T-helper 17 cell (primary cell): Measurements from ENCODE around the gene DUSP1. TPM values are rescaled to one million over a fixed set of nuclear protein-coding genes. Genes with fewer than 3 reads are reported as not detected.
"Not testable (repeated sequence)": the region's sequence is repeated elsewhere in the genome, so short reads cannot be mapped to it uniquely, and the experiment has no call there.

Experiments used
- ATAC-seq: fragments of 150-1000 bp; cut with Tn5 transposase; 2 replicates; pipeline ENCODE4 v1.10.0; 2021; ENCODE audit warnings: mild to moderate bottlenecking, moderate library complexity
- DNase-seq, 3 donors: peaks; one replicate each; pipeline versions ENCODE4 v3.0.0 to v3.0.0-alpha.2; 2020 to 2021
- H3K9me3 ChIP-seq: one replicate; pipeline ENCODE4 v1.7.0; 2013; ENCODE audit warnings: low read length, mild to moderate bottlenecking; ENCODE audit not compliant: control insufficient read depth, poor library complexity, severe bottlenecking
- H3K27ac Mint-ChIP-seq: one replicate; pipeline ENCODE4 v1.8.0; 2022; ENCODE audit warnings: mild to moderate bottlenecking, moderate library complexity, mixed read lengths
- H3K27me3 Mint-ChIP-seq: one replicate; pipeline ENCODE4 v1.8.0; 2022; ENCODE audit warnings: mixed read lengths
- H3K36me3 Mint-ChIP-seq: one replicate; pipeline ENCODE4 v1.8.0; 2022; ENCODE audit warnings: low read depth, mixed read lengths
- H3K4me1 Mint-ChIP-seq: one replicate; pipeline ENCODE4 v1.8.0; 2022; ENCODE audit warnings: mild to moderate bottlenecking, mixed read lengths
- H3K4me3 Mint-ChIP-seq: one replicate; pipeline ENCODE4 v1.8.0; 2022; ENCODE audit warnings: mild to moderate bottlenecking, moderate library complexity, mixed read lengths
- total RNA-seq, 4 donors: library from RNA in 2 of 4; stranded (reverse) in 2 of 4; gene quantifications; one replicate each; pipeline ENCODE4 v1.2.3 and lab custom pipeline; 2022 to 2026

DUSP1 gene
- total RNA-seq, 2 donors from 2014 or later = 1,522 to 2,429 TPM

DNA sequence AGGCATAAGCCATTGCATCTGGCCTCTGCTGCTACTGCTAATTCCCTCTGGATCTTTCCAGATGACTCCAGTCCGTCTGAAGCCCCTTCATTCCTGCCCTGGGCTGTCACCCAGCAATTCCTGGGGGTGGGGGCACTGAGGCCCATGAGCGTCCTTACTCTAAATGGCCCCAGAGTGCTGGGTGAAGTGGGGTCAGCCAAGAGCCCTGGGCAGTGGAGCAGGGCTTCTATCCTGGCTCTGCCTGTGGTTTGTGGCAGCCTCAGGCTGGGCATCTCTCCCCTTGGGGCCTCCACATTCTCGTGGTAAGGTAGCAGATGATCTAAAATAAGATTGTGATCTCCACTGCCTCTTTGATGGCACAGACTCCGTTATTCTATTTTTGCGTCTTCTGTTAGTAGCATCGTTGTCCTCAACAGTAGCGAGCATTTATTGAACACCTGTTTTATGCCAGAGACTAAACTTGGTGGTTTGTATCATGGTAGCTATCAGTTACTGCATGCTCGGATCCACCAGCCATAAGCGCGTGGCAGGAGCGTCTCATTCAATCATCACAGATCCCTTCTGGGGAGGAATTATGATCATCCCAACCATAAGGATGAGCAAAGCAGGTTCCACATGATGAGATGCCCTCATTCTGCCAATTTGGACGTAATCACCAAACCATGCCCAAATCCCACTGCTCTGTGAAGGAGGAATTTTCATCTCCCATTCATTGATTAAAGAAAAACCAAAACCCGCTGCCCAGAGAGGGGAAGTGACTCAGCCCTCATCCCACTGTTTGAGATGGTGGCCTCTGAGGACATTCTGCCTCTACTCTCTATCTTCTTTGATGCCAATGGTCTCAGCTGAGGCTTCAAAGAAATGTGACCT lies 21.9 kb upstream of the DUSP1 start:
- Mint-ChIP-seq H3K4me1 (peaks cover 4% of the 10 kb centered on the region), H3K36me3 (no peaks in the 10 kb centered on the region), H3K27me3 (no peaks in the 10 kb centered on the region), H3K27ac (peak overlapping the region; percentile 70), H3K4me3 (no peak overlapping the region)
- DNase-seq = no peak
- no peak for ATAC-seq
- no peaks in the 10 kb centered on the region for H3K9me3 ChIP-seq

DNA sequence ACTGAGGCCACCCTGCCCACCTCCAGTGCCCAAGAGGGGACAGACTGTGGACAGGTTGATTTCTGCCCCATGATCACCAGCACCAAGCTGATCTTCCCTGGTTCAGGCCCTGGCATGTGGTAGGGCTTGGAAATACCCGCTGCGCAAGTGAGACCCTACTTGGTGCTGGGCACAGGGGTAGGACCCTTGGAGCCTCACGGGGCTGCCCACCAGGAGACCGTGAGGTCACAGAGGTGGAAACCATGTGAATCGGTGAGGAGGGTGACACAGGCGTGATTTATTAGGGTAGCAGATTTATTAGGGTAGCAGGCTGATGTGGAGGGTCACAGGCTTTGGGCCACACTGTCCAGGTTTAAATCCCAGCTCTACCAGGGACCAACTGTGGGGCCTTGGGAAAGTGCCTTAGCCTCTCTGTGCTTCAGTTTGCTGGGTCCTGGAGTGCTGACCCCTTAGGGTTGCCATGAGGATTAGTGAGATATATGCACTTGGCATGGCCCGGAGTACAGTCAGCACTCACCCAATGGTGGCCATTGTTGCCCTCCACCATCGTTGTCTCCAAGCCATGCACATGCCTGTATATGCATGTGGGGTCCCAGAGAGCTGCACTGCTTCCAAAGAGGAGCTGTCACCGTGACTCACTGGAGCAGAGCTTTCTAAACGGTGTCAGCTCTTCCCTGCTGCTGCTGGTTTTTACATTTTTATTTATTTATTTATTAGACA lies 20.9 kb upstream of the DUSP1 start:
- DNase-seq = no peak
- no peak for ATAC-seq
- no peaks in the 10 kb centered on the region for H3K9me3 ChIP-seq
- Mint-ChIP-seq H3K27me3 (no peaks in the 10 kb centered on the region), H3K27ac (no peak overlapping the region), H3K4me1 (no peaks in the 10 kb centered on the region), H3K4me3 (no peak overlapping the region), H3K36me3 (no peaks in the 10 kb centered on the region)

DNA sequence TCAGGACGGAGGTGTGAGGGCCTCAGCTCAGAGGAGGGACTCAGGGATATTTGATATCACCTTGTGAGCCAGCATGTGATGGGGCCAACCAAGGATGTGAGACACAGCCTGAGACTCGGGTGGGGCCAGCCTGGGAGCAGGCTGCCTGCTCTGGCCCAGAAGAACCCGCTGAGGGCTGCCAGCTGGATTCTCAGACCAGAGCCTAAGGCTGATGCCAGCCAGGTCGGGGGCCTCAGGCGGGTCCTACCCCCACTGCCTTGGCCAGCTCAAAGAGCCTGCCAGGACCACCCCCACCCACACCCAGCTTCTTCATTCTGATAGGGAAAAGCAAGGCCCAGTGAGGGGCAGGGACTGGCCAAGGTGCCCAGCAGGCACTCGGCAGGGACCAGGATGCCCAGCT lies 20.3 kb upstream of the DUSP1 start:
- H3K27me3 Mint-ChIP-seq = no peaks in the 10 kb centered on the region

DNA sequence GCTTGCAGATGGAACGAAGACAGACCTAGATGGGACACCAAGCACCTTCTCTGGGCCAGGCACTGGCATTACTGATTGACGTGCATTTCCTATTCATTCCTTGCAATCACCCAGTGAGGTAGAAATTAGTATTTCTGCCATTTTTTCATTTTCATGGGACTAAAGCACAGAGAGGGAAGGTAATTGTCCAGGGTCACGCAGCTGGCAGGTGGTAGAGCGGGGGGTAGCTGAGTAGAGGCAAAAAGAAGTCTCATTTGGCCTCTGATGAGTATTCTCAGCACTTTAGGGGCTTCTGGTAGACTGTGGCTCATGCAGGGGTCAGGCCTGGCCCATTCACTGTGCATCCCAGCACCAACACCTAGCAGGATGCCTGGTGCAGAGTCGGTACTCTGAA lies 19.5 kb upstream of the DUSP1 start:
- no peak overlapping the region for H3K4me3 Mint-ChIP-seq
- H3K36me3 Mint-ChIP-seq = no peaks in the 10 kb centered on the region
- H3K9me3 ChIP-seq = no peaks in the 10 kb centered on the region
- no peak overlapping the region for H3K27ac Mint-ChIP-seq
- ATAC-seq (no peak), DNase-seq (no peak)
- H3K4me1 Mint-ChIP-seq = no peaks in the 10 kb centered on the region
- no peaks in the 10 kb centered on the region for H3K27me3 Mint-ChIP-seq

More for the DNA sequence above, 20.3 kb upstream of the DUSP1 start:
- no peaks in the 10 kb centered on the region for H3K9me3 ChIP-seq
- DNase-seq (no peak), ATAC-seq (no peak)
- Mint-ChIP-seq H3K4me3 (no peak overlapping the region), H3K27ac (no peak overlapping the region), H3K36me3 (no peaks in the 10 kb centered on the region), H3K4me1 (no peaks in the 10 kb centered on the region)

- Mint-ChIP-seq H3K27me3 (no peaks in the 10 kb centered on the region), H3K36me3 (no peaks in the 10 kb centered on the region), H3K4me1 (no peaks in the 10 kb centered on the region), H3K27ac (no peak overlapping the region), H3K4me3 (no peak overlapping the region)
- H3K9me3 ChIP-seq = no peaks in the 10 kb centered on the region
- ATAC-seq (no peak), DNase-seq (no peak)
These were observed 18.9 kb upstream of the DUSP1 start for GRCh38 chr5:172789687-172790495.

- Mint-ChIP-seq H3K36me3 (no peaks in the 10 kb centered on the region), H3K4me3 (no peak overlapping the region), H3K4me1 (no peaks in the 10 kb centered on the region), H3K27ac (no peak overlapping the region), H3K27me3 (no peaks in the 10 kb centered on the region)
- no peak for DNase-seq
- no peaks in the 10 kb centered on the region for H3K9me3 ChIP-seq
- ATAC-seq = no peak
These were observed 18.0 kb upstream of the DUSP1 start for GRCh38 chr5:172788771-172789686.

DNA sequence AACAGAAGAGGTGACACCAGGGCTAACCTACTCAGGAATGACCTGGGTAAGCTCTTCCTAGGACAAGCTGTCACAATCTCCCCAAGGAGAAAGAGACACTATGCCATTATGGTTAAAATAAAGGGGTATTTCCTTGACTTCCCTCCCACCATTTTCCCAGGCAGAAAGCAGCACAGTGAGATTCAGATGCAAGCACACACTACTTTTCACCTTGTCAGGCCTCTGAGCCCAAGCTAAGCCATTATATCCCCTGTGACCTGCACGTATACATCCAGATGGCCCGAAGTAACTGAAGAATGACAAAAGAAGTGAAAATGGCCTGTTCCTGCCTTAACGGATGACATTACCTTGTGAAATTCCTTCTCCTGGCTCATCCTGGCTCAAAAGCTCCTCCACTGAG lies 16.5 kb upstream of the DUSP1 start:
- not testable (repeated sequence) for H3K9me3 ChIP-seq, H3K4me3 Mint-ChIP-seq, ATAC-seq, DNase-seq, H3K27ac Mint-ChIP-seq, H3K27me3 Mint-ChIP-seq, H3K36me3 Mint-ChIP-seq, H3K4me1 Mint-ChIP-seq

GRCh38 chr5:172786736-172787462 lies 15.9 kb upstream of the DUSP1 start:
- no peaks in the 10 kb centered on the region for H3K36me3 Mint-ChIP-seq
- H3K27ac Mint-ChIP-seq = no peak overlapping the region
- no peak for ATAC-seq
- no peak overlapping the region for H3K4me3 Mint-ChIP-seq
- H3K4me1 Mint-ChIP-seq = no peaks in the 10 kb centered on the region
- no peak for DNase-seq
- no peaks in the 10 kb centered on the region for H3K9me3 ChIP-seq
- no peaks in the 10 kb centered on the region for H3K27me3 Mint-ChIP-seq

DNA sequence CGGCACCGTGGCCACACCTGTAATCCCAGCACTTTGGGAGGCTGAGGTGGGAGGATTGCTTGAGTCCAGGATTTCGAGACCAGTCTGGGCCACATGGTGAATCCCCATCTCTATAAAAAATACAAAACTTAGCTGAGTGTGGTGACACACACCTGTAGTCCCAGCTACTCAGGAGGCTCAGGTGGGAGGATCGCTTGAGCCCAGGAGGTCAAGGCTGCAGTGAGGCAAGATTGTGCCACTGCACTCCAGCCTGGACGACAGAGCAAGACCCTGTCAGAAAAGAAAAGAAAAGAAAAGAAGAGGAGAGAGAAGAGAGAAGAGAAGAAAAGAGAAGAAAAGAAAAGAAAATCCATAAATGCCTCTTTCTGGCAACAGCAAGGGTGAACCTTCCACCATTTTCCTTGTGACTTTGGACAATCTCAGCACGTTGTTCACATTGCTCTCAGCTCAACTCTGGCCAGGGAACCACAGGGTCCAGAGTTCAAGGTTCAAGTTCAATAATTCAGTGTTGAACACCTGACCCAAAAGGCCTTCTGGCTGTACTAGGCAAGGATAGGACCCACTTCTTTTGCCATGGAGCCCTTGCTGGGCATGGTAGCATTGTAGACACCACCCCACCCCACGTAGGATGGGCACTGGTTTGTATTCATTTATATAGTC lies 14.6 kb upstream of the DUSP1 start:
- Mint-ChIP-seq H3K27ac (no peak overlapping the region), H3K36me3 (no peaks in the 10 kb centered on the region), H3K4me1 (no peaks in the 10 kb centered on the region), H3K27me3 (no peaks in the 10 kb centered on the region), H3K4me3 (no peak overlapping the region)
- no peaks in the 10 kb centered on the region for H3K9me3 ChIP-seq
- ATAC-seq = no peak
- no peak for DNase-seq

DNA sequence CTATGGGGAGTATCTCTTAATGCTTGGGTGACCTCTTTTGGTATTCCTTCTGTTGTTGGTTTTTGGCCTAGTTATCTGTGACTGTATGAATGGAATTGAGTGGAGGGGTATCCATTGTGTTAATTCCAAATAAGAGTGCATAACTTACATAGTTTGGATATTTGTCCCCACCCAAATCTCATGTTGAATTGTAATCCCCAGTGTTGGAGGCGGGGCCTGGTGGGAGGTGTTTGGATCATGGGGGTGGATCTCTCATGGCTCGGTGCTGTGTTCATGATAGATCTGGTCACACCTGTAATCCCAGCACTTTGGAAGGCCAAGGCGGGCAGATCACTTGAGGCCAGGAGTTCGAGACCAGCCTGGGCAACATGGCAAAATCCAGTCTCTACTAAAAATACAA lies 13.2 kb upstream of the DUSP1 start:
- not testable (repeated sequence) for H3K36me3 Mint-ChIP-seq, H3K9me3 ChIP-seq, H3K27ac Mint-ChIP-seq, ATAC-seq, DNase-seq, H3K4me1 Mint-ChIP-seq, H3K27me3 Mint-ChIP-seq, H3K4me3 Mint-ChIP-seq

- H3K27ac Mint-ChIP-seq, H3K4me3 Mint-ChIP-seq, ATAC-seq, H3K4me1 Mint-ChIP-seq, H3K27me3 Mint-ChIP-seq, DNase-seq, H3K36me3 Mint-ChIP-seq, H3K9me3 ChIP-seq: not testable (repeated sequence)
These were observed 12.3 kb upstream of the DUSP1 start for GRCh38 chr5:172783319-172783718.
